SK-N-SH (cell line): ENCODE results near the gene BRI3. TPM values are rescaled to one million over a fixed set of nuclear protein-coding genes. Genes with fewer than 3 reads are reported as not detected.

Experiments used
- CTCF ChIA-PET: fragments of 300-600, 350-600 bp; formaldehyde crosslinking; extraction: SDS; loops from one replicate; lab custom pipeline; 2021; lab: Yijun Ruan, JAX
- POLR2A ChIA-PET: fragments of 350-600 bp; sonication (Branson Sonifier 250); formaldehyde crosslinking; extraction: SDS; loops from one replicate; lab custom pipeline; 2020; ENCODE audit warnings: antibody characterized with exemption, inconsistent platforms; lab: Yijun Ruan, JAX
- DNase-seq: peaks from one replicate; pipeline ENCODE4 v3.0.0; 2012
- H2AFZ ChIP-seq: fragments of 200-600 bp; sonication (generic); 2 replicates; pipeline ENCODE4 v1.8.1; 2016; ENCODE audit warnings: antibody characterized with exemption, mild to moderate bottlenecking, low read depth
- H3F3A ChIP-seq: fragments of 200-600 bp; sonication (generic); replicated peaks from 2 replicates; pipeline ENCODE3; 2016; ENCODE audit warnings: antibody characterized with exemption, mild to moderate bottlenecking; ENCODE audit not compliant: insufficient read depth
- H3K27ac ChIP-seq, 2 experiments: fragments of 200-500 bp in 1 of 2; fragments of 200-600 bp in 1 of 2; sonication (Bioruptor generic) in 1 of 2; sonication (generic), shearing (Covaris generic) in 1 of 2; 2 replicates each; pipeline versions ENCODE4 v1.5.1 to v1.6.1; 2014 to 2016; ENCODE audit warnings: low read depth in 2 of 2, inconsistent platforms in 1 of 2, low read length in 1 of 2, mild to moderate bottlenecking in 1 of 2, mixed read lengths in 1 of 2
- H3K27me3 ChIP-seq: fragments of 200-600 bp; sonication (generic), shearing (Covaris generic); 2 replicates; pipeline ENCODE4 v1.6.1; 2016; ENCODE audit warnings: mixed run types; ENCODE audit not compliant: insufficient read depth
- H3K36me3 ChIP-seq, 2 experiments: fragments of 200-500 bp in 1 of 2; fragments of 200-600 bp in 1 of 2; sonication (Bioruptor generic) in 1 of 2; sonication (generic) in 1 of 2; replicated peaks in 1 of 2; 2 replicates each; pipeline versions ENCODE3 to v1.5.1; 2014 to 2016; ENCODE audit warnings: low read length in 1 of 2, mild to moderate bottlenecking in 1 of 2; ENCODE audit not compliant: insufficient read depth in 2 of 2, control insufficient read depth in 1 of 2
- H3K4me1 ChIP-seq, 2 experiments: fragments of 200-500 bp in 1 of 2; fragments of 200-600 bp in 1 of 2; sonication (Bioruptor generic) in 1 of 2; sonication (generic), shearing (Covaris generic) in 1 of 2; 2 replicates each; pipeline versions ENCODE4 v1.5.1 to v1.6.1; 2014 to 2016; ENCODE audit warnings: low read depth in 1 of 2, low read length in 1 of 2, mixed run types in 1 of 2; ENCODE audit not compliant: insufficient read depth in 2 of 2, control insufficient read depth in 1 of 2
- H3K4me2 ChIP-seq: fragments of 200-600 bp; sonication (generic), shearing (Covaris generic); 2 replicates; pipeline ENCODE4 v1.6.1; 2017; ENCODE audit warnings: mixed run types
- H3K4me3 ChIP-seq, 2 experiments: fragments of 200-500 bp in 1 of 2; fragments of 200-600 bp in 1 of 2; sonication (Bioruptor generic) in 1 of 2; sonication (generic), shearing (Covaris generic) in 1 of 2; 2 replicates each; pipeline versions ENCODE4 v1.5.1 to v1.8.1; 2014 to 2016; ENCODE audit warnings: low read depth in 2 of 2, inconsistent platforms in 1 of 2, low read length in 1 of 2, mild to moderate bottlenecking in 1 of 2, mixed read lengths in 1 of 2, moderate library complexity in 1 of 2
- H3K79me2 ChIP-seq: fragments of 200-600 bp; sonication (generic); 2 replicates; pipeline ENCODE4 v1.8.1; 2017; ENCODE audit warnings: mild to moderate bottlenecking; ENCODE audit not compliant: insufficient read depth
- H3K9ac ChIP-seq: fragments of 200-600 bp; sonication (generic); 2 replicates; pipeline ENCODE4 v1.6.1; 2017; ENCODE audit warnings: mixed run types
- H3K9me2 ChIP-seq: fragments of 200-600 bp; sonication (generic); 2 replicates; pipeline ENCODE4 v1.6.1; 2017; ENCODE audit warnings: mixed run types
- H3K9me3 ChIP-seq: fragments of 200-600 bp; sonication (generic); 2 replicates; pipeline ENCODE4 v1.6.1; 2017; ENCODE audit warnings: mixed run types, mild to moderate bottlenecking, moderate library complexity
- H4K20me1 ChIP-seq: fragments of 200-600 bp; sonication (generic); 2 replicates; pipeline ENCODE4 v1.6.1; 2017; ENCODE audit warnings: mild to moderate bottlenecking, mixed run types; ENCODE audit not compliant: insufficient read depth
- CHD2 ChIP-seq: fragments of 150-350 bp; IDR thresholded peaks from 2 replicates; pipeline ENCODE4 v1.6.1; 2018; ENCODE audit warnings: low read length; ENCODE audit not compliant: partially characterized antibody
- EZH2phosphoT487 ChIP-seq: fragments of 200-600 bp; sonication (generic); IDR thresholded peaks from 2 replicates; pipeline ENCODE4 v1.6.1; 2017; ENCODE audit warnings: low read depth, mixed run types, mild to moderate bottlenecking, antibody characterized with exemption, moderate library complexity, borderline replicate concordance
- FOXM1 ChIP-seq: IDR thresholded peaks from 2 replicates; pipeline ENCODE4 v1.4.0; 2012; ENCODE audit warnings: low read depth, mild to moderate bottlenecking
- GABPA ChIP-seq: IDR thresholded peaks from 2 replicates; pipeline ENCODE4 v1.4.0; 2012; ENCODE audit warnings: low read depth, mild to moderate bottlenecking
- GATA2 ChIP-seq: sonication (generic); formaldehyde crosslinking; IDR thresholded peaks from 2 replicates; pipeline ENCODE4 v1.5.0; 2020; ENCODE audit warnings: mild to moderate bottlenecking, missing genetic modification reagents
- JUND ChIP-seq: IDR thresholded peaks from 2 replicates; pipeline ENCODE4 v1.4.0; 2012
- MEF2A ChIP-seq: IDR thresholded peaks from 2 replicates; pipeline ENCODE4 v1.4.0; 2012; ENCODE audit warnings: low read depth, borderline replicate concordance
- MXI1 ChIP-seq: IDR thresholded peaks from 2 replicates; pipeline ENCODE4 v1.6.1; 2012; ENCODE audit warnings: mild to moderate bottlenecking, low read depth, low read length, improper control_type of control experiment
- NRF1 ChIP-seq: IDR thresholded peaks from 2 replicates; pipeline ENCODE4 v1.6.1; 2012; ENCODE audit warnings: low read depth, mild to moderate bottlenecking, low read length
- RCOR1 ChIP-seq: fragments of 150-350 bp; IDR thresholded peaks from 2 replicates; pipeline ENCODE4 v1.6.1; 2017; ENCODE audit warnings: antibody characterized with exemption, low read length
- RXRA ChIP-seq: IDR thresholded peaks from 2 replicates; pipeline ENCODE4 v1.4.0; 2012; ENCODE audit warnings: low read depth, mild to moderate bottlenecking, borderline replicate concordance
- SIN3A ChIP-seq: IDR thresholded peaks from 2 replicates; pipeline ENCODE4 v1.6.1; 2012; ENCODE audit warnings: low read depth, mild to moderate bottlenecking, low read length, moderate library complexity, borderline replicate concordance
- SMC3 ChIP-seq: IDR thresholded peaks from 2 replicates; pipeline ENCODE4 v1.6.1; 2012; ENCODE audit warnings: low read depth, low read length, improper control_type of control experiment
- TAF1 ChIP-seq: IDR thresholded peaks from 2 replicates; pipeline ENCODE4 v1.6.1; 2012; ENCODE audit warnings: low read depth, mild to moderate bottlenecking, low read length, moderate library complexity, borderline replicate concordance
- TEAD4 ChIP-seq: IDR thresholded peaks from 2 replicates; pipeline ENCODE4 v1.4.0; 2012; ENCODE audit warnings: mild to moderate bottlenecking, borderline replicate concordance; ENCODE audit not compliant: insufficient read depth
- YY1 ChIP-seq: IDR thresholded peaks from 2 replicates; pipeline ENCODE4 v1.4.0; 2012; ENCODE audit warnings: low read depth, mild to moderate bottlenecking
- WGBS: methylation state at CpG from one replicate; pipeline ENCODE4 v1.1.6; 2017; ENCODE audit warnings: low lambda C conversion rate; 5-methylcytosine and 5-hydroxymethylcytosine counted together
- polyA plus RNA-seq, 3 experiments: library from polyadenylated mRNA; depleted of rRNA; stranded (reverse); fragments of >200 nt; gene quantifications; 2 replicates each; pipeline ENCODE4 v1.2.3, GENCODE V29; 2012
- TF ChIP-seq, protein P1 (sequence below): IDR thresholded peaks from 2 replicates; pipeline ENCODE4 v1.4.0; 2012; ENCODE audit warnings: low read depth
- TF ChIP-seq, protein P2 (sequence below): fragments of 200-600 bp; sonication (generic); IDR thresholded peaks from 2 replicates; pipeline ENCODE4 v1.6.1; 2017; ENCODE audit warnings: antibody characterized with exemption, mild to moderate bottlenecking, moderate library complexity
- TF ChIP-seq, protein P3 (sequence below): IDR thresholded peaks from 2 replicates; pipeline ENCODE4 v1.6.1; 2012; ENCODE audit warnings: mild to moderate bottlenecking, low read depth, low read length, moderate library complexity
- TF ChIP-seq, protein P4 (sequence below): fragments of 150-350 bp; IDR thresholded peaks from 2 replicates; pipeline ENCODE4 v1.6.1; 2017; ENCODE audit warnings: antibody characterized with exemption, low read length, low read depth, borderline replicate concordance

The BRI3 gene
- polyA plus RNA-seq, 1 of the 3 experiments (the other 2 are of a cell fraction) = 128 TPM

DNA sequence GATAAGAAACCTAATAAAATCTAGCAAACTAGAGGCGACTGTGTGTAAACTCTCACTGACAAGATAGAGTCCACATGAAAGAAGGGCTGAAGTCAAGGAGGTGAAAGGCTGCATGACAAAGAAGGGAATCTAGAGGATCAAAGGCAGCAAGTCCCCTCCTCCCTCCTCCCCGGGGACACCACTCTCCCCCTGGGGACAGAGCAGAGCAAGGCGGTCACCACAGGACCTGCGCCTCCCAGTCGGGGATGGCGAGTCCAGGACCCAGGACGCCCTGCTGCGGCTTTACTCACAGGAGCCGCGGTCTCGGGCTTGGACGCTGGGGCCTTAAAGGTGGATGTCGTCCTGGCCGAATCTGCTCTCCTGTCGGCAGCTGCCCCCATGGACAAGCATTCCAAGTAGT, 22.4 kb downstream of the BRI3 start:
- ChIA-PET CTCF (interaction anchor here (1.1 to 3.5 kb wide), 3 partner anchors 8 to 97 kb away, joined by 3 to 15 read pairs (median 4); partner anchors contain the start of gene BAIAP2L1), POLR2A (no interaction called here)
- no peak overlapping the region for H3K4me2 ChIP-seq
- H4K20me1 ChIP-seq = no peaks in the 10 kb centered on the region
- peaks cover 0 to 7% of the 10 kb centered on the region in 2 experiments; a peak in 1 of 4 replicates for H3K4me1 ChIP-seq
- no peak for DNase-seq
- H3K36me3 ChIP-seq = peaks cover 0 to 10% of the 10 kb centered on the region in 2 experiments
- H3F3A ChIP-seq = no peaks in the 10 kb centered on the region
- no peak overlapping the region for H2AFZ ChIP-seq
- H3K27ac ChIP-seq = no peak overlapping the region
- H3K27me3 ChIP-seq = no peaks in the 10 kb centered on the region
- no peak for TF ChIP-seq CHD2
- TF ChIP-seq SIN3A = no peak
- TF ChIP-seq RCOR1 = no peak
- TF ChIP-seq TEAD4 = no peak
- no peak for TF ChIP-seq SMC3
- TF ChIP-seq MEF2A = no peak
- TF ChIP-seq MXI1 = no peak
- no peak for TF ChIP-seq NRF1
- no peak for TF ChIP-seq TAF1
- TF ChIP-seq, protein P1, sequence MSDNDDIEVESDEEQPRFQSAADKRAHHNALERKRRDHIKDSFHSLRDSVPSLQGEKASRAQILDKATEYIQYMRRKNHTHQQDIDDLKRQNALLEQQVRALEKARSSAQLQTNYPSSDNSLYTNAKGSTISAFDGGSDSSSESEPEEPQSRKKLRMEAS = no peak
- TF ChIP-seq, protein P2, sequence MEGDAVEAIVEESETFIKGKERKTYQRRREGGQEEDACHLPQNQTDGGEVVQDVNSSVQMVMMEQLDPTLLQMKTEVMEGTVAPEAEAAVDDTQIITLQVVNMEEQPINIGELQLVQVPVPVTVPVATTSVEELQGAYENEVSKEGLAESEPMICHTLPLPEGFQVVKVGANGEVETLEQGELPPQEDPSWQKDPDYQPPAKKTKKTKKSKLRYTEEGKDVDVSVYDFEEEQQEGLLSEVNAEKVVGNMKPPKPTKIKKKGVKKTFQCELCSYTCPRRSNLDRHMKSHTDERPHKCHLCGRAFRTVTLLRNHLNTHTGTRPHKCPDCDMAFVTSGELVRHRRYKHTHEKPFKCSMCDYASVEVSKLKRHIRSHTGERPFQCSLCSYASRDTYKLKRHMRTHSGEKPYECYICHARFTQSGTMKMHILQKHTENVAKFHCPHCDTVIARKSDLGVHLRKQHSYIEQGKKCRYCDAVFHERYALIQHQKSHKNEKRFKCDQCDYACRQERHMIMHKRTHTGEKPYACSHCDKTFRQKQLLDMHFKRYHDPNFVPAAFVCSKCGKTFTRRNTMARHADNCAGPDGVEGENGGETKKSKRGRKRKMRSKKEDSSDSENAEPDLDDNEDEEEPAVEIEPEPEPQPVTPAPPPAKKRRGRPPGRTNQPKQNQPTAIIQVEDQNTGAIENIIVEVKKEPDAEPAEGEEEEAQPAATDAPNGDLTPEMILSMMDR = no peak
- TF ChIP-seq, protein P3, sequence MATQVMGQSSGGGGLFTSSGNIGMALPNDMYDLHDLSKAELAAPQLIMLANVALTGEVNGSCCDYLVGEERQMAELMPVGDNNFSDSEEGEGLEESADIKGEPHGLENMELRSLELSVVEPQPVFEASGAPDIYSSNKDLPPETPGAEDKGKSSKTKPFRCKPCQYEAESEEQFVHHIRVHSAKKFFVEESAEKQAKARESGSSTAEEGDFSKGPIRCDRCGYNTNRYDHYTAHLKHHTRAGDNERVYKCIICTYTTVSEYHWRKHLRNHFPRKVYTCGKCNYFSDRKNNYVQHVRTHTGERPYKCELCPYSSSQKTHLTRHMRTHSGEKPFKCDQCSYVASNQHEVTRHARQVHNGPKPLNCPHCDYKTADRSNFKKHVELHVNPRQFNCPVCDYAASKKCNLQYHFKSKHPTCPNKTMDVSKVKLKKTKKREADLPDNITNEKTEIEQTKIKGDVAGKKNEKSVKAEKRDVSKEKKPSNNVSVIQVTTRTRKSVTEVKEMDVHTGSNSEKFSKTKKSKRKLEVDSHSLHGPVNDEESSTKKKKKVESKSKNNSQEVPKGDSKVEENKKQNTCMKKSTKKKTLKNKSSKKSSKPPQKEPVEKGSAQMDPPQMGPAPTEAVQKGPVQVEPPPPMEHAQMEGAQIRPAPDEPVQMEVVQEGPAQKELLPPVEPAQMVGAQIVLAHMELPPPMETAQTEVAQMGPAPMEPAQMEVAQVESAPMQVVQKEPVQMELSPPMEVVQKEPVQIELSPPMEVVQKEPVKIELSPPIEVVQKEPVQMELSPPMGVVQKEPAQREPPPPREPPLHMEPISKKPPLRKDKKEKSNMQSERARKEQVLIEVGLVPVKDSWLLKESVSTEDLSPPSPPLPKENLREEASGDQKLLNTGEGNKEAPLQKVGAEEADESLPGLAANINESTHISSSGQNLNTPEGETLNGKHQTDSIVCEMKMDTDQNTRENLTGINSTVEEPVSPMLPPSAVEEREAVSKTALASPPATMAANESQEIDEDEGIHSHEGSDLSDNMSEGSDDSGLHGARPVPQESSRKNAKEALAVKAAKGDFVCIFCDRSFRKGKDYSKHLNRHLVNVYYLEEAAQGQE = no peak
- TF ChIP-seq, protein P4, sequence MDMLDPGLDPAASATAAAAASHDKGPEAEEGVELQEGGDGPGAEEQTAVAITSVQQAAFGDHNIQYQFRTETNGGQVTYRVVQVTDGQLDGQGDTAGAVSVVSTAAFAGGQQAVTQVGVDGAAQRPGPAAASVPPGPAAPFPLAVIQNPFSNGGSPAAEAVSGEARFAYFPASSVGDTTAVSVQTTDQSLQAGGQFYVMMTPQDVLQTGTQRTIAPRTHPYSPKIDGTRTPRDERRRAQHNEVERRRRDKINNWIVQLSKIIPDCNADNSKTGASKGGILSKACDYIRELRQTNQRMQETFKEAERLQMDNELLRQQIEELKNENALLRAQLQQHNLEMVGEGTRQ = no peak
- TF ChIP-seq GATA2 (CRISPR knock-in tag) = no peak
- no peak for TF ChIP-seq FOXM1
- no peak for TF ChIP-seq YY1
- TF ChIP-seq RXRA = no peak
- no peak for TF ChIP-seq GABPA
- TF ChIP-seq EZH2phosphoT487 = no peak
- no peak for TF ChIP-seq JUND
- H3K4me3 ChIP-seq = no peak overlapping the region
- H3K9me3 ChIP-seq = no peaks in the 10 kb centered on the region
- no peaks in the 10 kb centered on the region for H3K9me2 ChIP-seq
- no peaks in the 10 kb centered on the region for H3K79me2 ChIP-seq
- 96% methylated on average over 14 of the region's 15 CpGs for WGBS
- no peak overlapping the region for H3K9ac ChIP-seq
